Endothelial cell of umbilical vein (primary cell): Measurements from ENCODE around the gene GOLGA1. TPM values are rescaled to one million over a fixed set of nuclear protein-coding genes. Genes with fewer than 3 reads are reported as not detected.

Source experiments
- BruUV-seq: library from RNA; stranded (reverse); fragments of 400-500 nt; replicated peaks from 2 replicates; lab custom pipeline; 2021; lab: Mats Ljungman, UMichigan
- CTCF ChIA-PET: fragments of 300-600, 350-600 bp; sonication (Branson Sonifier 250); formaldehyde crosslinking; loops from one replicate; lab custom pipeline; 2021; ENCODE audit warnings: antibody characterized with exemption, inconsistent platforms; lab: Charles Lee
- POLR2A ChIA-PET: fragments of 300-600, 350-600 bp; sonication (Branson Sonifier 250); formaldehyde crosslinking; loops from one replicate; lab custom pipeline; 2021; ENCODE audit warnings: antibody characterized with exemption, inconsistent platforms; lab: Charles Lee
- DNase-seq: peaks from one replicate; pipeline ENCODE4 v3.0.0-alpha.2; 2011; ENCODE audit warnings: low read depth, low spot score
- FAIRE-seq: peaks from 2 replicates; lab custom pipeline; 2011; peaks lifted over from hg19 to GRCh38; lab: Jason Lieb, UNC
- H2AFZ ChIP-seq: 2 replicates; pipeline ENCODE4 v1.6.0; 2012; ENCODE audit warnings: low read depth, low read length, control low read depth, inconsistent platforms
- H3K27ac ChIP-seq: 2 replicates; pipeline ENCODE4 v1.5.1; 2011; ENCODE audit warnings: low read depth, mild to moderate bottlenecking, control low read depth, low read length, moderate library complexity; ENCODE audit not compliant: insufficient read depth
- H3K27me3 ChIP-seq, 2 experiments: 2 replicates each; pipeline versions ENCODE4 v1.6.0 to v1.6.1; 2011; ENCODE audit warnings: low read length in 2 of 2, mixed read lengths in 1 of 2; ENCODE audit not compliant: control insufficient read depth in 2 of 2, insufficient read depth in 2 of 2
- H3K36me3 ChIP-seq, 2 experiments: 2 replicates in 1 of 2; 3 replicates in 1 of 2; pipeline ENCODE4 v1.5.1; 2011; ENCODE audit warnings: low read length in 2 of 2, mild to moderate bottlenecking in 1 of 2, moderate library complexity in 1 of 2; ENCODE audit not compliant: control insufficient read depth in 2 of 2, insufficient read depth in 2 of 2; ENCODE audit errors: extremely low read depth in 1 of 2
- H3K4me1 ChIP-seq: 3 replicates; pipeline ENCODE4 v1.5.1; 2011; ENCODE audit warnings: mild to moderate bottlenecking, low read length; ENCODE audit not compliant: control insufficient read depth, insufficient read depth; ENCODE audit errors: extremely low read depth
- H3K4me2 ChIP-seq: 2 replicates; pipeline ENCODE4 v1.6.1; 2011; ENCODE audit warnings: low read length, control low read depth, mixed read lengths; ENCODE audit not compliant: insufficient read depth
- H3K4me3 ChIP-seq, 3 experiments: fragments of 200-600 bp in 1 of 3; sonication (generic), shearing (Covaris generic) in 1 of 3; replicated peaks in 1 of 3; 2 replicates each; pipeline ENCODE4 v1.5.1; 2011 to 2016; ENCODE audit warnings: control low read depth in 3 of 3, low read length in 3 of 3, mild to moderate bottlenecking in 2 of 3, inconsistent platforms in 1 of 3, low read depth in 1 of 3, moderate library complexity in 1 of 3; ENCODE audit not compliant: insufficient read depth in 1 of 3
- H3K79me2 ChIP-seq: 2 replicates; pipeline ENCODE4 v1.6.0; 2012; ENCODE audit warnings: low read length, inconsistent platforms; ENCODE audit not compliant: control insufficient read depth, insufficient read depth
- H3K9ac ChIP-seq: replicated peaks from 2 replicates; pipeline ENCODE3; 2011; ENCODE audit warnings: low read length, control low read depth; ENCODE audit not compliant: insufficient read depth; ENCODE audit errors: extremely low read depth
- H3K9me1 ChIP-seq: replicated peaks from 3 replicates; pipeline ENCODE4 v1.6.0; 2011; ENCODE audit warnings: mild to moderate bottlenecking, low read length; ENCODE audit not compliant: control insufficient read depth, insufficient read depth; ENCODE audit errors: extremely low read depth
- H3K9me3 ChIP-seq: replicated peaks from 2 replicates; pipeline ENCODE4 v1.5.1; 2012; ENCODE audit warnings: low read length, inconsistent platforms; ENCODE audit not compliant: control insufficient read depth, insufficient read depth
- H4K20me1 ChIP-seq: replicated peaks from 2 replicates; pipeline ENCODE3; 2011; ENCODE audit warnings: mild to moderate bottlenecking, low read length; ENCODE audit not compliant: control insufficient read depth, insufficient read depth; ENCODE audit errors: extremely low read depth
- EZH2 ChIP-seq: IDR thresholded peaks from 2 replicates; pipeline ENCODE4 v1.6.1; 2012; ENCODE audit warnings: borderline replicate concordance, low read depth, mild to moderate bottlenecking, moderate library complexity, low read length, inconsistent platforms; ENCODE audit not compliant: severe bottlenecking
- FOS ChIP-seq: IDR thresholded peaks from 2 replicates; pipeline ENCODE4 v1.6.1; 2011; ENCODE audit warnings: mild to moderate bottlenecking, low read length, moderate library complexity, borderline replicate concordance; ENCODE audit not compliant: insufficient read depth
- GATA2 ChIP-seq: IDR thresholded peaks from 2 replicates; pipeline ENCODE4 v1.7.0; 2011; ENCODE audit warnings: low read depth, mild to moderate bottlenecking, moderate library complexity, mixed read lengths, low read length; ENCODE audit not compliant: insufficient read length, insufficient read depth
- JUN ChIP-seq: IDR thresholded peaks from 2 replicates; pipeline ENCODE4 v1.6.1; 2011; ENCODE audit warnings: borderline replicate concordance, low read depth; ENCODE audit not compliant: insufficient read length, insufficient read depth
- MYC ChIP-seq: IDR thresholded peaks from one replicate; pipeline ENCODE4 v1.6.1; 2011; ENCODE audit warnings: mild to moderate bottlenecking, low read depth, low read length
- POLR2A ChIP-seq: IDR thresholded peaks from 2 replicates; pipeline ENCODE4 v1.6.1; 2012; ENCODE audit warnings: low read depth, mild to moderate bottlenecking, control low read depth, low read length
- POLR2AphosphoS5 ChIP-seq: IDR thresholded peaks from 2 replicates; pipeline ENCODE4 v1.6.1; 2012; ENCODE audit warnings: low read depth, mild to moderate bottlenecking, control low read depth, low read length, moderate library complexity; ENCODE audit not compliant: insufficient read depth
- dilution Hi-C: fragments of 300-500 bp; cut with MboI; formaldehyde crosslinking; loops from one replicate; pipeline ENCODE4 v1.15.0; 2019; ENCODE audit warnings: low sequenced_read_pairs; ENCODE audit not compliant: extremely low pct_ligation_motif_present
- intact Hi-C: fragments of 100-400 bp; cut with micrococcal nuclease; formaldehyde crosslinking; loops from one replicate; pipeline ENCODE4 v1.10.0; 2022
- polyA plus RNA-seq, 4 experiments: library from polyadenylated mRNA; depleted of rRNA in 3 of 4; stranded (reverse) in 3 of 4; unstranded in 1 of 4; fragments of >200 nt; gene quantifications; 2 replicates each; pipeline versions ENCODE4 v1.2.1 to v1.2.3, GENCODE V29; 2011 to 2012; ENCODE audit warnings: missing spikeins in 1 of 4
- total RNA-seq: library from RNA; stranded (reverse); gene quantifications from 2 replicates; pipeline ENCODE4 v1.2.3, GENCODE V29; 2021
- TF ChIP-seq, protein P1 (sequence below), 2 donors: IDR thresholded peaks; 1 replicate in 1 of 2; 2 replicates in 1 of 2; pipeline ENCODE4 v1.5.1; 2011; ENCODE audit warnings: low read length in 2 of 2, mild to moderate bottlenecking in 2 of 2, moderate library complexity in 2 of 2, control low read depth in 1 of 2, inconsistent platforms in 1 of 2, low read depth in 1 of 2; ENCODE audit not compliant: insufficient read depth in 1 of 2; ENCODE audit errors: extremely low read depth in 1 of 2
- TF ChIP-seq, protein P2 (sequence below): IDR thresholded peaks from 2 replicates; pipeline ENCODE4 v1.6.1; 2011; ENCODE audit not compliant: insufficient read depth, insufficient read length

GOLGA1 gene
- total and polyA plus RNA-seq, 2 donors (not counting 3 experiments of a cell fraction or from before 2014, with no cell fraction given): 13.1 to 19.9 TPM

- intact Hi-C loops: no loop called here
- Histone ChIP-seq H3K27me3 (no peaks in the 10 kb centered on the region), H3K27ac (no peak overlapping the region), H3K9me3 (no peaks in the 10 kb centered on the region), H3K4me3 (no peak overlapping the region), H4K20me1 (no peaks in the 10 kb centered on the region), H3K79me2 (peaks cover 27% of the 10 kb centered on the region), H3K9ac (no peak overlapping the region), H3K4me1 (no peaks in the 10 kb centered on the region), H3K4me2 (no peak overlapping the region), H3K9me1 (no peaks in the 10 kb centered on the region), H2AFZ (no peak overlapping the region), H3K36me3 (peaks cover 33 to 48% of the 10 kb centered on the region in 2 experiments)
- ChIA-PET POLR2A (no interaction called here), CTCF (interaction anchor here (0.8 to 2.0 kb wide), 8 partner anchors 11 to 265 kb away, joined by 3 to 6 read pairs (median 4); partner anchors contain the start of genes ARPC5L, OLFML2A and SCAI)
- no peak for TF ChIP-seq JUN
- no peak for TF ChIP-seq MYC
- no peak for TF ChIP-seq POLR2A
- TF ChIP-seq, protein P1, sequence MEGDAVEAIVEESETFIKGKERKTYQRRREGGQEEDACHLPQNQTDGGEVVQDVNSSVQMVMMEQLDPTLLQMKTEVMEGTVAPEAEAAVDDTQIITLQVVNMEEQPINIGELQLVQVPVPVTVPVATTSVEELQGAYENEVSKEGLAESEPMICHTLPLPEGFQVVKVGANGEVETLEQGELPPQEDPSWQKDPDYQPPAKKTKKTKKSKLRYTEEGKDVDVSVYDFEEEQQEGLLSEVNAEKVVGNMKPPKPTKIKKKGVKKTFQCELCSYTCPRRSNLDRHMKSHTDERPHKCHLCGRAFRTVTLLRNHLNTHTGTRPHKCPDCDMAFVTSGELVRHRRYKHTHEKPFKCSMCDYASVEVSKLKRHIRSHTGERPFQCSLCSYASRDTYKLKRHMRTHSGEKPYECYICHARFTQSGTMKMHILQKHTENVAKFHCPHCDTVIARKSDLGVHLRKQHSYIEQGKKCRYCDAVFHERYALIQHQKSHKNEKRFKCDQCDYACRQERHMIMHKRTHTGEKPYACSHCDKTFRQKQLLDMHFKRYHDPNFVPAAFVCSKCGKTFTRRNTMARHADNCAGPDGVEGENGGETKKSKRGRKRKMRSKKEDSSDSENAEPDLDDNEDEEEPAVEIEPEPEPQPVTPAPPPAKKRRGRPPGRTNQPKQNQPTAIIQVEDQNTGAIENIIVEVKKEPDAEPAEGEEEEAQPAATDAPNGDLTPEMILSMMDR (IDR thresholded peaks at IDR 0.05; ENCODE audit: extremely low read depth in 1 of 2, insufficient read depth in 1 of 2, low read depth in 1 of 2, low read length in 2 of 2): no peak
- TF ChIP-seq, protein P2, sequence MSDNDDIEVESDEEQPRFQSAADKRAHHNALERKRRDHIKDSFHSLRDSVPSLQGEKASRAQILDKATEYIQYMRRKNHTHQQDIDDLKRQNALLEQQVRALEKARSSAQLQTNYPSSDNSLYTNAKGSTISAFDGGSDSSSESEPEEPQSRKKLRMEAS: no peak
- TF ChIP-seq GATA2: no peak
- no peak for TF ChIP-seq EZH2
- TF ChIP-seq FOS: no peak
- no peak for TF ChIP-seq POLR2AphosphoS5
- no TSS peak for BruUV-seq
- DNase-seq (no peak), FAIRE-seq (no peak)
- dilution Hi-C loops: no loop called here
Measured at GRCh38 chr9:124878518-124878917, 62.4 kb downstream of the GOLGA1 start.
